Mononuclear cell (primary cell): ENCODE measurements around the gene SLC25A48. TPM values are rescaled to one million over a fixed set of nuclear protein-coding genes. Genes with fewer than 3 reads are reported as not detected.
"Not testable (repeated sequence)": the region's sequence is repeated elsewhere in the genome, so short reads cannot be mapped to it uniquely, and the experiment has no call there.

Experiments
- H3K27me3 ChIP-seq: 2 replicates; pipeline ENCODE4 v1.6.0; 2011; ENCODE audit warnings: low read length, control low read depth; ENCODE audit not compliant: insufficient read depth
- H3K4me1 ChIP-seq: 2 replicates; pipeline ENCODE4 v1.5.1; 2011; ENCODE audit warnings: mild to moderate bottlenecking, low read length, control low read depth; ENCODE audit not compliant: insufficient read depth
- H3K4me3 ChIP-seq: 2 replicates; pipeline ENCODE4 v1.5.1; 2011; ENCODE audit warnings: mild to moderate bottlenecking, low read length, moderate library complexity
- H3K9me3 ChIP-seq: 2 replicates; pipeline ENCODE4 v1.5.1; 2011; ENCODE audit warnings: low read depth, mild to moderate bottlenecking, control low read depth, low read length
- total RNA-seq: library from RNA; depleted of rRNA; stranded (reverse); fragments of >200 nt; gene quantifications from one replicate; pipeline ENCODE4 v1.2.3, GENCODE V29; 2012

SLC25A48 gene
- total RNA-seq, 1 donor, result not detected

DNA sequence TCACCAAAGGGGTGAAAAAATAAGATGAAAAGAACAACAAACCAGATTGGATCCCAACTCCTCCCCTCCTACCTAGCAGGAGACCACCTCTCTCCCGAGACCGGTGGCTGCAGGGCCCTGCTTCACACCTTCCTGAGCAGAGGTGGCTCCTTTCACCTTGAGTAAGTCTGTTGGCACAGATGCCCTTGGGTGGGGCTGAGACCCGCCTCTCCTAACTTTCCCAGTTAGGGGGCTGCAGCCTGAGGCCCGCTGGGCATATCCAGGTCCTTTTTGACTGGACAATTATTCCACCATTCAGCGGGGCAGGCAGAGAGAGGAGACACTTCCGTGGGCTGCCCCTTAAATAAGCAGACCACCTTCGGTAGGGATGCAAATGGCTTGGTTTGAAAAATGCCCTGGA, 1.3 kb downstream of the SLC25A48 start:
- peaks cover 25% of the 10 kb centered on the region for H3K27me3 ChIP-seq
- H3K9me3 ChIP-seq, result no peaks in the 10 kb centered on the region
- no peak overlapping the region for H3K4me3 ChIP-seq
- H3K4me1 ChIP-seq, result no peaks in the 10 kb centered on the region

DNA sequence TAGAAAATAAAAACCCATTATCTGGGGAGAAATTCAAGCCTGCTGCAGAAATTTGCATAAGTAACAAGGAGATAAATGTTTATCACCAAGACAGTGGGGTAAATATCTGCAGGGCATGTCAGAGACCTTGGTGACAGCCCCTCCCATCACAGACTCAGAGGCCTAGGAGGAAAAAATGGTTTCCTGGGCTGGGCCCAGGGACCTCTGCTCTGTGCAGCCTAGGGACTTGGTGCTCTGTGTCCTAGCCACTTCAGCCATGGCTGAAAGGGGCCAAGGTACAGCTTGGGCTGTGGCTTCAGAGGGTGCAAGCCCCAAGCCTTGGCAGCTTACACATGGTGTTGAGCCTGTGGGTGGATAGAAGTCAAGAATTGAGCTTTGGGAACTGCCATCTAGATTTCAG, 3.9 kb downstream of the SLC25A48 start:
- not testable (repeated sequence) for H3K4me3 ChIP-seq, H3K9me3 ChIP-seq, H3K4me1 ChIP-seq
- H3K27me3 ChIP-seq, result peaks cover 26% of the 10 kb centered on the region

DNA sequence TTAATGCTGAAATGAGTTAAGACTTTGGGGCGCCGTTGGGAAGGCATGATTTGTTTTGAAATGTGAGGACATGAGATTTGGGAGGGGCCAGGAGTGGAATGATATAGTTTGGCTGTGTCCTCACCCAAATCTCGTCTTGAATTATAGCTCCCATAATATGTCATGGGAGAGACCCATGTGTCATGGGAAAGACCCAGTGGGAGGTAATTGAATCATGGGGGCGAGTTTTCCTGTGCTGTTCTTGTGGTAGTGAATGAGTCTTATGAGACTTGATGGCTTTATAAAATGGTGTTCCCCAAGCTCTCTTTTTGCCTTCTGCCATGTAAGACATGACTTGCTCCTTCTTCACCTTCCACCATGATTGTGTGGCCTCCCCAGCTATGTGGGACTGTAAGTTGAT, 5.1 kb downstream of the SLC25A48 start:
- Histone ChIP-seq H3K27me3 (peaks cover 20% of the 10 kb centered on the region), H3K9me3 (no peaks in the 10 kb centered on the region), H3K4me3 (no peak overlapping the region), H3K4me1 (no peaks in the 10 kb centered on the region)

DNA sequence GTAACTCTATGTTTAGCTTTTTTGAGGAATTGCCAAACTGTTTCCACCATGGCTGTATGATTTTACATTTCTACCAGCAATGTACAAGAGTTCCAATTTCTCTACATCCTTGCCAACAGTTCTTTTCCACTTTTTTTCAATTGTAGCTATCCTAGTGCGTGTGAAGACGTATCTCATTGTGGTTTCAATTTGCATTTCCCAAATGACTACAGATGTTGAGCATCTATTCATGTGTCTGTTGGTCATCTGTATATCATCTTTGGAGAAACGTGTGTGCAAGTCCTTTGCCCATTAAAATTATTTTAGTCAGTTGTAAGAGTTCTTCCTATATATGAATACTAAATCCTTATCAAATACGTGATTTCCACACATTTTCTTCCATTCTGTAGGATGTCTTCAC, 6.5 kb downstream of the SLC25A48 start:
- Histone ChIP-seq H3K4me1 (no peaks in the 10 kb centered on the region), H3K27me3 (peaks cover 11% of the 10 kb centered on the region), H3K9me3 (no peaks in the 10 kb centered on the region), H3K4me3 (no peak overlapping the region)

DNA sequence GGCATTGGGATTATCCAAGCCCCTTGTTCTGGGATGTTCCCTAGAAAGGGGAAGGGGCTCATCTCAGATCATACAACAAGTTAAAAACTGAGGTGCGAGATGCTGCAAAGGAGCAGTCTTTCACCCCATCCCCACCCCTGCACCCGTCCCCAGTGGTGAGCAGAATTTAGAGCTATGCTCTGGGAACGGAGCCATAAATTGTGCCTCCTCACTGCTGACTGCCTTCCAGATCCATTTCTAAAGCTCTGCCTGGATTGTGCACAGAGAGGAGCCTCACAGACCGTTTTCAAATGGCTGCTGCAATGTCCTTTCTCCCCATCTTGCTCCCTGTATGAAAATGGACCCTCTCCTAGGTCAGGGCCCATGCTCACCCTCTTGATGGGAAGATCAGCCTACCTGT, 8.3 kb downstream of the SLC25A48 start:
- H3K9me3 ChIP-seq, result no peaks in the 10 kb centered on the region
- no peaks in the 10 kb centered on the region for H3K4me1 ChIP-seq
- no peak overlapping the region for H3K4me3 ChIP-seq
- peaks cover 7% of the 10 kb centered on the region for H3K27me3 ChIP-seq

DNA sequence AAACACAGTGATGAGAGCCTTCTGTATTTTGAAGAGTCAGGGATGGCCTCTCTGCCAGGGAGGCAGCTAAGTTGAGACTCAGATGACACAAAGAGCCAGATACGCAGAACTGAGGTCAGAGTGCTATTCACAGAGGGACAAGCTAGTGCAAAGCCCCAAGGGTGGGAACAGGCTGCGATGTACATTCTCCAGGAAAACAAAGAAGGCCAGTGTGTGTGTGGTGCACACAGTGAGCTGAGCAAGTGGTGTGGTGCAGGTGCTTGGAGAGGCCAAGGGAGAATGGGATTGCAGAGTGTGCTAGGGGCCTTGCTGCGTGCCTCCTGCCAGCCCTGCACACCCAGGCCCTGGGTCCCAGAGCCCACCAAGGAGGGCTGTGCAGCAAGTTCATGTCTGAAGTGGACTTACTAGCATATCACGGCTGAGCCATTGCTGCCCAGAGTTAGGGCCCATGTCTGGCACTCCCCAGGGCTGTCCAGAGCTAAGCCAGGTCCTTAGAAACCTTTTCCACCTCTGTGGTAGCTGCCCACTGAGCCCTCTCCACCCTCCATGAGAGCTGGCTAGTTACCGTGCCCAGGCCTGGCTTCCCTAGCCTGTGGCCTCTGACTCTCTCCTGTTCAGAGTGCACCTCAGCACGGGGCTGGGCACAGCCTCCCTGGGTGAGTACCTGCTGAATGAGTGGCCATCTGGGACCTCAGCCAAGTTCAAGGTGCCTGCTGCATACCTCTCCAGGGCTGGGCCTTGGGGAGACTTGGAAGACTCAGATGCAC, 9.3 kb downstream of the SLC25A48 start:
- Histone ChIP-seq H3K4me3 (no peak overlapping the region), H3K9me3 (no peaks in the 10 kb centered on the region), H3K4me1 (no peaks in the 10 kb centered on the region)

DNA sequence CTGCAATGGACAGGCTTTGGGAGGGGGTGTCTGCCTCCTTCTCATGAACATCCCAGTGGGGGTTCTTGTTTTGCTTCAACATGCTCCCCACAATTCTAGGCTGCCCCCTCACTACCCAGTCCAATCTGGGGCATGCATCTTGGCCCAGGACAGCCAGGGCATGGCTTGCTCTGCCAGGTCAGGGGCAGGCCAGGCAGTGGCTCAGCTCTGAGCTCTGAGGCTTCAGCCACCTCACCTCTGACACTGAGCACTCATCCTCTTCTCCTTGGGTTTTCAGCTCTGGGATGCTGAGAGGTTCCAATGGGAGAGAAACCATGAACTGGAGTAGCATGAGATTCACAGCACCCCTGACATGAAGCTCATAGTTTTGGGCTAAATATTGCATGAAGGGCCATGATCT, 11.8 kb downstream of the SLC25A48 start:
- Histone ChIP-seq H3K4me3 (no peak overlapping the region), H3K4me1 (no peaks in the 10 kb centered on the region), H3K27me3 (no peaks in the 10 kb centered on the region), H3K9me3 (no peaks in the 10 kb centered on the region)

More for the DNA sequence above, 9.3 kb downstream of the SLC25A48 start:
- H3K27me3 ChIP-seq, result peaks cover 7% of the 10 kb centered on the region

DNA sequence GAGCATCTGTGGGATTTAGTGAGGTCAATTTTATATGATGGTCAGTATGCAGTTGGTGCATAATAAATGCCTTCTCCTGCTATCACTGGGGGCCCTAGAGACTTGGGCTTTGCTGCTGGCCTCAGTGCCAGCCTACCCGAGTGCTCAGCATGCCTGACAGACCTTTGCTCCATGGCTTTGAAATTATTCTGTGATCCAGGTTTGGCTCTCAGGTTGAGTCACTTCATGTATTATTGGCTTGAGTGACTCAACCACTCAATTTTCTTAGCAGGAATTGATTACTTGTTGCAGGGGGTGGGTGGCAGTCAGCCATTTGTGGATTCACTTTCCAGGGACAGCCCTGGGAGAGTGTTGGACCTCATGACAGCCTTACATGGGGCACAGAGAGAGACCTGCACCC, 13.5 kb downstream of the SLC25A48 start:
- Histone ChIP-seq H3K4me1 (no peaks in the 10 kb centered on the region), H3K27me3 (no peaks in the 10 kb centered on the region), H3K4me3 (no peak overlapping the region), H3K9me3 (no peaks in the 10 kb centered on the region)

DNA sequence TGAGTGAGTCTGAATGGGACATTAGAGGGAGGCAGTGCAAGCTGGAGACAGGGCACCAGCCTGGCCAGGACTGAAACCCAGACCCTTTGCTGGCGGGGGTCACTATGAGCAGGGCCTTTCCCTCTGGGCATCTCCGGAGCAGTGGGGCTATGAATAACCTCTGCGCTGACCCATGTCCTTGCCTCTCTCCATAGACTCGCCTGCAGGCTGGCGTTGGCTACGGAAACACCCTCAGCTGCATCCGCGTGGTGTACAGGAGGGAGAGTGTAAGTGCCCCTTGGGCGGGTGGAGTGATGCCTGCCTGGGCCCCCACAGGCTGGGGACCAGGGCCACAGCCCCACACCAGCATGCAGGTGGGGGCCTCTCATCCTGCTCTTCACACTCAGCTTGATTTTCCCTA, 15.8 kb downstream of the SLC25A48 start:
- Histone ChIP-seq H3K4me3 (no peak overlapping the region), H3K4me1 (no peaks in the 10 kb centered on the region), H3K27me3 (no peaks in the 10 kb centered on the region)

DNA sequence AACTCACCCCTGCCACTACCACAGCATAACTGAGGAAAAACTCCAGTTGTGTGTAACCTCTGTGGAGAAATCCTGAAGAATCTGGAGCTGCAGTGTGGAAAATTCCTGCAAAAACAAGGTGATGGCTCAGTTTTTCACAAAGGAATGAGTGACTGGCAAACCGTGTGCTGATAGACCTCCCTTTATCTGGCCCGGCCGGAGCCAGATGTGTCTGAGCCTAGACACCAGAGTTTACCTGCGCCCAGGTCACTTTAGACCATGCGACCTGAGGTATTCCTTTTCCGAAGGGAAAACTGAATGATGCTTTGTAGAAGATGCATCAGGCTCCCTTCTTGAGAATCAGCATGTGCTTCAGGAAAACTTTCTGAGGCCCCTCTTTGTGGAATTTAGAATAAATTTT, 16.2 kb downstream of the SLC25A48 start:
- no peaks in the 10 kb centered on the region for H3K27me3 ChIP-seq
- H3K4me3 ChIP-seq, result no peak overlapping the region
- no peaks in the 10 kb centered on the region for H3K4me1 ChIP-seq
- H3K9me3 ChIP-seq, result no peaks in the 10 kb centered on the region

More for the DNA sequence above, 15.8 kb downstream of the SLC25A48 start:
- H3K9me3 ChIP-seq, result no peaks in the 10 kb centered on the region

DNA sequence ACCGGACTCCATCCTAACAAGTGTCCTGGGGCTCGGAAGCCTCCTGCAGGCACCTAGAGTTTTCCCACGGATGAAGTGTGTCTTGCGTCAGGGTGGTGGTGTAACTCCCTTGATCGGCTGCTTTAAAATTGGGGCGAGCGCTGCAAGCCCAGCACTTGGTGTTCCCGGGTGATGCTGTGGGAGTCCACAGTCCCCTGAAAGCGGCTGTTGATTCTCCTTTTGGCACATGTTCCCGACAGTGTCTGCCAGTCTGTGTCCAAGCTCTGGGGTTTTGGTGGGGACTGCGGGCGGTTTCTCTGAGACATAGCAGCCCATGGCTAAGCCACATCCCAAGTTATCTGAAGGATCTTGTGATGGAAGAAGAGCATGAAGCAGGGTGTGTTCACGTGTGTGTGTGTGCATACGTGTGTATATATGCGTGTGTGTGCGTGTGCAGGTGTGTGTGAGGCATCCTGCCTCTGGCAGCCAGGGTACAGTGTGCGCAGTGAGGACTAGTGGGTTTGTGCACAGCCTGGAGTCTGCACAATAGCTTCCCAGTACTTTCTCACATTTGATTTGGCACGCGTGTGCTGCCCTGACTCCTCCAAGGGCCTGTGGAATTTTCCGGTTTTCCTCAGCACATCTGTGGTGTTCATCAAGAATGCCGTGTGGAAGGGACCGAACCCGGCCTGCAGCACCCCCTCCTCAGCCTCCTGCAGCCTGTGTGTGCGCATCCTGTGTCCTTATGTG, 16.9 kb downstream of the SLC25A48 start:
- no peak overlapping the region for H3K4me3 ChIP-seq
- H3K4me1 ChIP-seq, result no peaks in the 10 kb centered on the region
- no peaks in the 10 kb centered on the region for H3K27me3 ChIP-seq
- no peaks in the 10 kb centered on the region for H3K9me3 ChIP-seq

DNA sequence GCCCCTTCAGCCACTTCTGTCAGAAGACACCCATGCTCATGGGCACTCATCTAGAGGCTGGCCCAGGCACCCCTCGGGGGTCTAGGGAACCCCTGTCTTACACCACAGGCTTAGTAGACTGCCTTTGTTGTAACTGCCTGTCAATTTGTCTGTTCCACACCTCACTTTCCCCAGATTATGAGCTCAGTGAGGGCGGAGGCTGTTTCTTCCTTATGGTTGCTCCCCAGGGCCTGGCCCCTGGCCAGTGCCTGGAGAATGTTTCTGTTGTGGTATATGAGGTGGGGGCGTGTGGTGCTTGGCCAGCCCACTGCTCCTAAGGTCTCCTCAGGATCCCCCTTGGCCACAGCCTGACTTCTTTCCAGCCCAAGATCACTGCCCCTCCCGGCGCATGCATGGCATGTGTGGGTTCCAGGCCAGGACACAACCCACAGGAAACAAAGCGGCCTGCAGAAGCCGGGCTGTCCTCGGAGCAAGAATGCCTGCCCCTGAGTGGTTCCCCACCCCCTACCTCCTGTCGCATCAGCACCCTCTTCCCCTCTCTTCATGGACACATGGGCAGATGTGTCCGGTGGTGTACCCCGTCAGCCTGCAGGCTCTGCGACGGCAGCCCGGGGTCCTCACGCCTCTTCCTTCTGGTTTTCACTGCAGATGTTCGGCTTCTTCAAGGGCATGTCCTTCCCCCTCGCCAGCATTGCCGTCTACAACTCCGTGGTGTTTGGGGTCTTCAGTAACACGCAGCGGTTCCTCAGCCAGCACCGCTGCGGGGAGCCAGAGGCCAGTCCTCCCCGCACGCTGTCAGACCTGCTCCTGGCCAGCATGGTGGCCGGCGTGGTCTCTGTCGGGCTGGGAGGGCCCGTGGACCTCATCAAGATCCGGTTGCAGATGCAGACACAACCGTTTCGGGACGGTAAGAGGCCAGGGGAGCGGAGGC, 17.7 kb downstream of the SLC25A48 start:
- no peaks in the 10 kb centered on the region for H3K27me3 ChIP-seq
- H3K9me3 ChIP-seq, result no peaks in the 10 kb centered on the region
- H3K4me1 ChIP-seq, result no peaks in the 10 kb centered on the region
- no peak overlapping the region for H3K4me3 ChIP-seq

DNA sequence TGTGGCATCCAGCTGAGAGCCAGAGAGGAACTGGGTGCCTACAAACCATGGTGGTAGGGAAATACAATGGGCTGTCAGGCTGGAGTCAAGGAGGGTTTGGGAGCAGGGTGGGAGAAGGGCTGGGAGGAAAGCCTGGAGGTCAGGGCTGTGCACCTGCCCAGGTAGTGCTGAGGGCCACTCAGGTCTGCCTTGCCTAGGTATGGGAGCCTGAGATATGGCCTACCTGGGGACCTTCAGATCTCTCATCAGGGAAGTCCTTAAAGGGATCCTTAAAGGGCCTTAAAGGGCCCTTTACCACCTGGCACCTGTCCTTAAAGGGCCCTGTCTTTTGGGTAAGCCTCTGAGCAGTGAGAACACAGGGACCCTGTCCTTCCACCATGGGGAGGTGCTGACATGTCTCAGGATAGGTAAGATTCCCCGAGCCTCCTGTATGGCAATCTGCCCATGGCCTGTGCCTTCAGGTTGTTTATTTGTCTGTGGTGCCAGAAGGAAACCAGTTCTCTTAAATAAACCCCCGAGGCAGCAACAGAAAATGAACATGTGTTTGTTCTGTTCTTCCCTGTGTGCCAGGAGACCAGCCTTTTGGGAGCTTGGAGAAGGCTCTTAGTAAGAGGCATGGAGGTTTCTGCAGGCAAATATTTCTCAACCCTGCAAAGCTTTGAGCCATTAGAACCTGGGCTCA, 23.3 kb downstream of the SLC25A48 start:
- no peaks in the 10 kb centered on the region for H3K9me3 ChIP-seq
- no peak overlapping the region for H3K4me3 ChIP-seq
- H3K27me3 ChIP-seq, result no peaks in the 10 kb centered on the region
- no peaks in the 10 kb centered on the region for H3K4me1 ChIP-seq

DNA sequence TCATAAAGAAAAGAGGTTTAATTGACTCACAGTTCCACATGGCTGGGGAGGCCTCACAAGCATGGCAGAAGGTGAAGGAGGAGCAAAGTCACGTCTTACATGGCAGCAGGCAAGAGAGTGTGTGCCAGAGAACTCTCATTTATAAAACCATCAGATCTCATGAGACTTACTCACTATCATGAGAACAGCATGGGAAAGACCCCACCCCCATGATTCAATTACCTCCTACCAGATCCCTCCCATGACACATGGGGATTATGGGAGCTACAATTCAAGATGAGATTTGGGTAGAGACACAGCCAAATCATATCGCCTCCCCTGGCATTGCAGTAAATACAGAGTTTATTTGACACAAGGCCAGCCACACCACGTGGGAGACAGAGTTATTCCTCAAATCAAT, 24.7 kb downstream of the SLC25A48 start:
- H3K27me3 ChIP-seq, H3K9me3 ChIP-seq, H3K4me1 ChIP-seq, H3K4me3 ChIP-seq: not testable (repeated sequence)
